NCI-H2227 (cell line): ENCODE results near the gene TPRG1.
"Not testable (repeated sequence)": the region's sequence is repeated elsewhere in the genome, so short reads cannot be mapped to it uniquely, and the experiment has no call there.

ENCODE experiments used
- DNase-seq: peaks from one replicate; lab custom pipeline; 2025; ENCODE audit not compliant: unreplicated experiment; lab: John Stamatoyannopoulos, UW

The TPRG1 gene

GRCh38 chr3:189308608-189309007, 136.8 kb downstream of the TPRG1 start:
- no peak for DNase-seq

GRCh38 chr3:189309400-189309975, 137.7 kb downstream of the TPRG1 start:
- DNase-seq, result no peak

DNA sequence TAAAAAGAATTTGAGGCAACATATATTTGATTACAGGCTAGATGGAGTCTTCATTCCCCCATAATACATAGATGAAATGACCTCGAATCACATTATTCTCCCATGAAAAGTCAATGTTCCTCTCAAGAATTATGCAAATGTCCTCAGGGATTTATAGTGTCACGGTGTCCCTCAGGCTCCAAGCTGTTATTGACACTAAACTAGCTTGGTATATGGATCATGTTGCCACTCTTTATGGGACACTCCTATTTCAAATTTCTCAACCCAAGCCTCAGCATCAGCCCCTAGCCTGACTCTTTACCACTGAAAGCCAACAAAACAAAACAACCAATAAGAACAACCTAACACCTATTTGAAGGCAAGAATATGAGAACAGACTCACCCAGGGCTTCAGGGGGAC, 139.8 kb downstream of the TPRG1 start:
- no peak for DNase-seq

DNA sequence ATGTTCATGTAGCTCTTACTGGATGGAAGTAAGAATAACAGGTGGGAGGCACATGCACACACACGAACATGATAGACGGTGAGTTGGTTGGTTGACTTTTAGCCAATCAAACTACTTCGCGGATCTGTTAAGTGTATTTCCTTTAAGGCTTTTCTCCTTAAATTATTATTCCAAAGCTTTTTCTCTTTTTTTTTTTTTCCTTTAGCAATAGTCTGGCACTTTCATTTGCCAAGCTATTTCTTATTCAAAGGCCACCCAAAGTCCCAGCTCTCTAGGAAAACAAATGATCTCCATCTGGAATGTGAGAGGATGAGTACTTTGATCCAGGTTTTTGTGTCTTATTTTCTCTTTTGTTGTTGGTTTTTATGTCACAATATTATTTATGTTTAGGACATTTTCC, 141.1 kb downstream of the TPRG1 start:
- no peak for DNase-seq

- DNase-seq, result no peak
These were observed 144.7 kb downstream of the TPRG1 start for GRCh38 chr3:189316296-189317019.

GRCh38 chr3:189317911-189318310, 146.1 kb downstream of the TPRG1 start:
- no peak for DNase-seq

DNA sequence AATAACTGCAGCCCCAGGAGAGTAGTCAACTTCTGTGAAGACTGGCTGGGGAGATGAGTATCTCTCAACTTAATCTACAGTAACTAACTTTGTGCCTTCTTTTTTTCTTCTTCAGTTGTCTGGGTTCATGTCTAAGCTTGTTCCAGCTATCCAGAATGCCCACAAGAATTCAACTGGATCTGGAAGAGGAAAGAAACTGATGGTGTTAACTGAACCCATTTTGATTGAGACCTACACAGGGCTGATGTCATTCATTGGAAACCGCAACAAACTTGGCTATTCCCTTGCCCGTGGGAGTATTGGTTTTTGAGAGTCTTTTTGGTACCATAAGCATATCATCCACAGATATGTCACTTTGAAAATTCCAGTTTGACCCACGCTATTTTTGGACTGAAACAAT, 148.7 kb downstream of the TPRG1 start:
- no peak for DNase-seq

DNA sequence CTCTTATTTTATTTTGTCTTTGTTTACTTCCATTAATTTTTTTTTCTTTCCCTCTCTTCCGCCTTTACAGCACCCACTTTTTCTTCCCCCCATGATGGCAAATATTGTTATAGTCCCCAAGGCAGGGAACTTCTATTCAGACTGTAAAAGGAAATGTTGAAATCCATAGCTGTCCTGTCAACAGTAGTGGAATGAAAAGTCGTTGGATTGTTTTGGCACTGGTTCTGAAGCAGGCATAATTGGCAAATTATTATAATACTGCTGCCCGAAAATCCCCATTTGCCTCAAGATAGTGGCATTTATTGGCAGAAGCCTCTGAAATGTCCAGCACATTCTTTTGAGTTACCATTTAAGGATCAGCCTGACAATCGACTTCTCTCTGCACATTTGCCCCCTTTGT, 150.6 kb downstream of the TPRG1 start:
- DNase-seq, result no peak

- no peak for DNase-seq
These were observed 152.9 kb downstream of the TPRG1 start for GRCh38 chr3:189324538-189325138.

GRCh38 chr3:189325454-189325853, 153.7 kb downstream of the TPRG1 start:
- no peak for DNase-seq

GRCh38 chr3:189329630-189330029, 157.9 kb downstream of the TPRG1 start:
- DNase-seq, result not testable (repeated sequence)

DNA sequence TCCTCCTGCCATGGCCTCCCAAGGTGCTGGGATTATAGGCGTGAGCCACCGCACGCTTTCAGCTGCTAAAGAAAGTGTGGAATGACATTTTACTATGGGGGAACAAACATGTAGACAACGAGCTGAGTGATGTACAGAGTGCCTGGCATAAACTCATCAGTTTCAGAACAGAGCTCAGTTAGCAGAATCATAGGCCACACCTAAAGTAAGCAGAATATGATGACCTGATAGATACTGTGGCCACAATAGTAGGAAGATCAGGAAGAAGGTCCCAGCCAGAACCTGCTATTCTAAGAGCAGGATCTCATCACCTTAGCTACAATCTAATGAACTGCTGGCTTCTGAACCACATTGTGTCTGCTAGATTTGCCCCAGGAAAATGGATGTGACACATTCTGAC, 158.3 kb downstream of the TPRG1 start:
- DNase-seq, result no peak

DNA sequence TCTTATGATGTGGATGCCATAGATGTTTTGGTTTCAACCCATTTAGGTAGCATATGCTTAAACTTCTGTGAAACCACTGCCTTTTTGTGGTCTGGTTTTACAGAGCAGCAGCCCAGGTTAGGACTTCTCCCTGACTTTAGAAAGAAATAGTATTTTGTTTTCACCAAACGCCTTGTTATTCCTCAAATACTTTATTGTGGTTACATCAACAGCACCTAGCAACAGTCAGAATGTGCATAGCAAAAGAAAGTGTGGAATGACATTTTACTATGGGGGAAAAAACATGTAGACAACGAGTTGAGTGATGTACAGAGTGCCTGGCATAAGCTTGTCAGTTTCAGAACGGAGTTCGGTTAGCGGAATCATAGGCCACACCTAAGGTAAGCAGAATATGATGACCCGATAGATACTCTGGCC, 159.2 kb downstream of the TPRG1 start:
- DNase-seq, result no peak

GRCh38 chr3:189334064-189334920, 162.5 kb downstream of the TPRG1 start:
- no peak for DNase-seq

DNA sequence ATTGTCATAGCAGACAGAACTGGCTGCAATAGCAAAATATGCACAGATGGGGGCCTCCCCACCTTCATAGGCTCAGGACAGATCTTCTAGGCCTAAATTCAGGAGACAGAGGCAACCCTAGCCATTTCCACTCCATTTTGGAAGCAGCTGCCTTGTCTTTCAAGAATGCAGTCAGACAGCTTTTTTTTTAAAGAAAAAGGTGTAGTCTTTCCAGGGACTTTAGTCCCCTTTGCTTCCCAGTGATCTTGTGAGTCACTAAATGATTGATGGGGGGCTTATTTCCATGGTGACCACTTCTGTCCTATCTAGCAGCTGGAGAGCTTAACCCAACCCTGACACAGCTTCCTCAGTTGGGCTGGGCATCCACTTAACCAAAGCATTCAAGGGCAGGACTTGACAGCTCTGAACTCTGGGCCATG, 165.9 kb downstream of the TPRG1 start:
- DNase-seq, result no peak

DNA sequence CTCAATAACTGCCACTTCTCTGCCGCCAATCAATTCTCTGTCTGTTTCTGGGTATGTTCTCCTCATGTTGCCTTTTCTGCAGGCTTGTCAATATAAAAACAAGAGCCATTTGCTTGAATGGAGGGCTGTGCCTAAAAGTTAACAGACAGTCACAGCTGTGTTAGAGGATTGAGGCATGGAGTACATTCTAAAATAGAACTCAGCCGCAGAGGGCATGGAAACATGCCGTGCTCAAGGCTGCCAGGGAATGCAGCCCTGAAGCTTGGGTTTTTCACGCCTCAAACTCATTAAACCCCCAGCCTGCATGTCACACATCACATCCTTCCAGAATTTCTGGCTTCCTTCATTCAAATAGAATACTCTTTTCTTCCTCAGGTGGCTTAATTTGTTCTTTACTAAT, 166.6 kb downstream of the TPRG1 start:
- no peak for DNase-seq

DNA sequence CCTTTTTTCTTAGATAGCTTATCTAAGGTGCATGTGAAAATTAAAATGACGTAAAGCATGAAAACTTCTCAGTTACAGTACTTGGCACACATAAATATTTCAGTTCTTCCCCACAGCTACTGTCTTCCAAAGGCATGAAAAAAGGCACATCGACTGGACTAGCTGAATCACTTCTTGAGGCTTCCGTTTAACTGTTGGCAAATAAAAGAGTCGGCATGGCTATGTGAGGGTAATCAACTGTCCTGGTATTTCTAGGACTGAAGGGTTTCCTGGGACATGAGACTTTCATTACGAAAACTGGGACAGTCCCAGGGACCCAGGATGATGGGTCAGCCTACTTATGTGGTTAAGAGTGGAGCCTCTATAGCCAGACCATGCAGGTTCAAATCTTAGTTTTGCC, 168.2 kb downstream of the TPRG1 start:
- no peak for DNase-seq

DNA sequence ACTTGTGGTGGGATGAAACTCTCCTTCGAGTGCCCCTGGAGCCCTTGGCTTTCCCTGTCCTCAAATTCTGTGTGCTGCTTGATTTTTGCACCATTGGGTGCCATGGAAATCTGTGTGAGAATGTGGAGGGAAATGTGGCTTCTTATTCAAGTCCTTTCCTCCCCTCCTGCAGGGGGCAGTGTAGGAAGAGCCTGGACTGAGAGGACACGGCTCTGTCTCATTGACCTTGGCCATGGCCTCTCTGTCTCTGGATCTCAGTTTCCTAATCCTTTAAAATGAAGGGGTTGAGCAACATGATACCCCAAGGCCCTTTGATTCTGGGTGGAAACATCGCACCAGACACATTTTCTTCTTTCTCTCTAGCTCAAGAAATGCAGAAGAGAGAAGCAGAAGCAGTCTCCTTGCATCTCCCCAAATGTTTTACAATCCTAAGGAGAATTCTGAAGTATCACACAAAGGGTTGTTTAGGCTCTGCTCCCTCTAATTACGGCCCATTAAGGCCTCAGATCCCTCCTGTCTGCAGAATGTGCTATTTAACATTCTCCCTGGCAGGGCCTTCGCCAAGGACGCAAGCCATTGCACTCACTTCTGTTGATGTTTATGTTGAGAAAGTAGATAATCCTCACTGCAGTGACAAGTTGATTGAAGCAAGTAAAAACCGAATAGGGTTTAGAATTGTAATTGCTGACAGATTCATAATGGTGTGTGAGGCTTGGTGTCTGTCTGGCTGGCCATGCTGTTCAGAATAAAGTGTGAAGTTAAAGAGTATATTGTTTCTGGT, 169.1 kb downstream of the TPRG1 start:
- DNase-seq, result no peak

DNA sequence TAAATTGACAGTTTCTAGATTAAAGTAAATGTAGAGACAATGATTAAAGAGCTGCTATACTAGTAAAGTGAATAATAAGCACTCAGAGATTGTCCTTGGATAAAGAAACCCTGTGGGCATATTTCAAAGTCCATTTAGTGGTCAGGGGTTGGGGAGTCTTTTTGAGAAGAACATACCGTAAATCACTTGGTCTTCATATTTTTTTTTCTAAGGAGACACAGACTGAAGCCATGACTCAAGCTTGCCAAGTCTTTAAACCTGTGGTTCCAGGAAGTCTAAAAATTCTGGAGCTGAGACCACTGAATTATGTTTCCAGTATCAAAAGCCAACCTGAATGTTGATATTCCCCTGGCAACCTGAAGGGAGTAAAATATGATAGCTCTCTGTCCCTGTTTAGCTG, 171.0 kb downstream of the TPRG1 start:
- no peak for DNase-seq

DNA sequence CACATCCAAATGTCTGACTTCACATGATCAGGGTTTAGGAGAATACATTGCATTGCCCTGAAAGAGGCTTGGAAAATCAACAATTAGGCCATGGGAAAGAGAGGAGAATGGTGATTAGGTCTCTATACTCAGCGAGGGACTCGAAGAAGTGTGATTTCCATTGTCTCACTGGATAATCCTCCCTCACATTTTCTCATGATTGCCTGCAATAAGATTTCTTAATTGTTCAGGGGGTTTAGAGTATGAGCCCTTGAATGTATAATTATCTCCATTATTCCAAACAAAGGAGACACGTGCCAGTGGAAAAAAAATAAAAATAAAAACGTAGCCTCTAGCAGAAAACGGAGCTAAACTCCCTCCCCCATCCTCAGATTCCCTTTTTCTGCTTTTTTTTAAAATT, 173.2 kb downstream of the TPRG1 start:
- no peak for DNase-seq

DNA sequence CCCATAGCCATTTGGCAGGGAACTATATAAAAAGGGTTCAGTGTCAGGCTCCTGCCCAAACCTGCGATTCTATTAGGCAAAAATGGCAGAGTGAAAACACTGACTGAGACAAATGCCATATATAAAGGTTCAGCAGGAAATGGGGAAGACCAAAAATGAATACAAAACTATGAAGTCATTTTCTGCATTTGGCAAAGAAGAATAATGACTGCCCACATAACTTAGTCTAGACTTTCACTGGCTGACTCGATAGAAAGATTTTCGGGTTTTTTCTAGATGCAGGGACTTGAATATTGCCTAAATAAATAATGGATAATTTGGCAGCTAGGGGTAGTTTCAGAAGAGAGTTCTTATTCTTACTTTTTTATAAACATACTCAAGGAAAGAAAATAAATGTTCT, 178.0 kb downstream of the TPRG1 start:
- no peak for DNase-seq
